ENCODE measurements around the gene GSDME. TPM values are rescaled to one million over a fixed set of nuclear protein-coding genes. Genes with fewer than 3 reads are reported as not detected.
A peak's percentile ranks its signal among the peaks of the same experiment; 100 is the strongest.

Gene GSDME
- total RNA-seq, 1 experiment from 2014 or later = 46.1 TPM

GRCh38 chr7:24657980-24658379 is 99.3 kb downstream of the GSDME start:
- DNase-seq (ENCODE audit: unreplicated experiment) = no peak
- POLR2A ChIA-PET = interaction anchor here (1.2 kb wide), 1 partner anchor 8 kb away, joined by 3 read pairs; no protein-coding TSS in a partner anchor
- H3K27ac Mint-ChIP-seq (ENCODE audit: low read depth, unreplicated experiment) = no peak overlapping the region
- no peak for TF ChIP-seq CTCF (IDR thresholded peaks at IDR 0.05; ENCODE audit: unreplicated experiment)
- no peaks in the 10 kb centered on the region for H3K27me3 Mint-ChIP-seq (ENCODE audit: insufficient read depth, unreplicated experiment)
- no peaks in the 10 kb centered on the region for H3K4me1 Mint-ChIP-seq (ENCODE audit: insufficient read depth, unreplicated experiment)
- no TSS peak for BruUV-seq (replicated peaks)
- H3K4me3 Mint-ChIP-seq (ENCODE audit: unreplicated experiment) = no peak overlapping the region
- no peaks in the 10 kb centered on the region for H3K36me3 Mint-ChIP-seq (ENCODE audit: insufficient read depth, unreplicated experiment)
- intact Hi-C loops (cut with micrococcal nuclease) = no loop called here
- CTCF ChIA-PET = interaction anchor here (0.6 to 3.4 kb wide), 2 partner anchors 9 to 241 kb away, joined by 3 to 18 read pairs; no protein-coding TSS in a partner anchor
- H3K9me3 Mint-ChIP-seq (ENCODE audit: unreplicated experiment) = no peaks in the 10 kb centered on the region

- no peak for DNase-seq (ENCODE audit: unreplicated experiment)
- no peaks in the 10 kb centered on the region for H3K36me3 Mint-ChIP-seq (ENCODE audit: insufficient read depth, unreplicated experiment)
- H3K4me1 Mint-ChIP-seq (ENCODE audit: insufficient read depth, unreplicated experiment) = peaks cover 5% of the 10 kb centered on the region
- H3K27me3 Mint-ChIP-seq (ENCODE audit: insufficient read depth, unreplicated experiment) = no peaks in the 10 kb centered on the region
- no TSS peak for BruUV-seq (replicated peaks)
- TF ChIP-seq CTCF (IDR thresholded peaks at IDR 0.05; ENCODE audit: unreplicated experiment) = no peak
- intact Hi-C loops (cut with micrococcal nuclease) = no loop called here
- no peak overlapping the region for H3K27ac Mint-ChIP-seq (ENCODE audit: low read depth, unreplicated experiment)
- H3K9me3 Mint-ChIP-seq (ENCODE audit: unreplicated experiment) = no peaks in the 10 kb centered on the region
- ChIA-PET POLR2A (interaction anchor here (0.9 to 1.2 kb wide), 2 partner anchors 8 to 10 kb away, joined by 3 read pairs; no protein-coding TSS in a partner anchor), CTCF (interaction anchor here (1.2 to 3.4 kb wide), 3 partner anchors 10 to 441 kb away, joined by 4 to 18 read pairs (median 7); no protein-coding TSS in a partner anchor)
- no peak overlapping the region for H3K4me3 Mint-ChIP-seq (ENCODE audit: unreplicated experiment)
Measured at GRCh38 chr7:24656608-24657007, 100.7 kb downstream of the GSDME start.

- TF ChIP-seq CTCF (IDR thresholded peaks at IDR 0.05; ENCODE audit: unreplicated experiment) = no peak
- intact Hi-C loops (cut with micrococcal nuclease) = no loop called here
Measured at GRCh38 chr7:24654305-24654704, 103.0 kb downstream of the GSDME start.

GRCh38 chr7:24653316-24654085 is 103.8 kb downstream of the GSDME start:
- Mint-ChIP-seq H3K9me3 (ENCODE audit: unreplicated experiment) (no peaks in the 10 kb centered on the region), H3K27ac (ENCODE audit: low read depth, unreplicated experiment) (peak overlapping the region; percentile 54), H3K4me1 (ENCODE audit: insufficient read depth, unreplicated experiment) (peaks cover 5% of the 10 kb centered on the region), H3K36me3 (ENCODE audit: insufficient read depth, unreplicated experiment) (no peaks in the 10 kb centered on the region), H3K27me3 (ENCODE audit: insufficient read depth, unreplicated experiment) (no peaks in the 10 kb centered on the region), H3K4me3 (ENCODE audit: unreplicated experiment) (peak overlapping the region; percentile 67)
- ChIA-PET CTCF (interaction anchor here (0.5 to 1.2 kb wide), 7 partner anchors 11 to 442 kb away, joined by 3 to 5 read pairs (median 3); no protein-coding TSS in a partner anchor), POLR2A (interaction anchor here (1.6 kb wide), 1 partner anchor 79 kb away, joined by 5 read pairs; no protein-coding TSS in a partner anchor)
- no TSS peak for BruUV-seq (replicated peaks)
- DNase-seq (ENCODE audit: unreplicated experiment) = peak; percentile 8
- TF ChIP-seq CTCF (IDR thresholded peaks at IDR 0.05; ENCODE audit: unreplicated experiment) = no peak
- intact Hi-C loops (cut with micrococcal nuclease) = no loop called here

More at GRCh38 chr7:24654305-24654704, 103.0 kb downstream of the GSDME start:
- Mint-ChIP-seq H3K9me3 (ENCODE audit: unreplicated experiment) (no peaks in the 10 kb centered on the region), H3K36me3 (ENCODE audit: insufficient read depth, unreplicated experiment) (no peaks in the 10 kb centered on the region), H3K27ac (ENCODE audit: low read depth, unreplicated experiment) (no peak overlapping the region), H3K4me1 (ENCODE audit: insufficient read depth, unreplicated experiment) (peaks cover 5% of the 10 kb centered on the region), H3K4me3 (ENCODE audit: unreplicated experiment) (no peak overlapping the region), H3K27me3 (ENCODE audit: insufficient read depth, unreplicated experiment) (no peaks in the 10 kb centered on the region)
- no peak for DNase-seq (ENCODE audit: unreplicated experiment)
- CTCF ChIA-PET = interaction anchor here (1.0 to 3.4 kb wide), 3 partner anchors 11 to 80 kb away, joined by 3 to 18 read pairs (median 4); no protein-coding TSS in a partner anchor
- BruUV-seq (replicated peaks) = no TSS peak
- POLR2A ChIA-PET = no interaction called here

Measured in MCF 10A (cell line).